Measurements from ENCODE around the gene QSOX1. TPM values are rescaled to one million over a fixed set of nuclear protein-coding genes. Genes with fewer than 3 reads are reported as not detected.

QSOX1 gene
- total RNA-seq, 4 donors from 2014 or later, result 34.9 to 72.3 (median 51.5) TPM

GRCh38 chr1:180152588-180152987 is 2.1 kb upstream of the QSOX1 start:
- Histone ChIP-seq H3K4me3 (no peak overlapping the region), H3K27ac (no peak overlapping the region), H3K36me3 (no peaks in the 10 kb centered on the region), H3K27me3 (no peaks in the 10 kb centered on the region), H3K4me1 (peaks cover 0 to 22% (median 3%) of the 10 kb centered on the region in 4 donors), H3K9me3 (no peaks in the 10 kb centered on the region)
- DNase-seq, result no peak
- TF ChIP-seq CTCF (IDR thresholded peaks at IDR 0.05) (no peak), POLR2A (IDR thresholded peaks at IDR 0.05) (no peak)

GRCh38 chr1:180153032-180153431 is 1.6 kb upstream of the QSOX1 start:
- H3K9me3 ChIP-seq, result no peaks in the 10 kb centered on the region
- TF ChIP-seq CTCF (IDR thresholded peaks at IDR 0.05), result no peak
- TF ChIP-seq POLR2A (IDR thresholded peaks at IDR 0.05), result no peak
- DNase-seq, result no peak
- H3K36me3 ChIP-seq, result no peaks in the 10 kb centered on the region
- H3K4me1 ChIP-seq, result peaks cover 0 to 26% (median 3%) of the 10 kb centered on the region in 4 donors
- no peak overlapping the region for H3K27ac ChIP-seq
- H3K27me3 ChIP-seq, result no peaks in the 10 kb centered on the region
- no peak overlapping the region for H3K4me3 ChIP-seq

- H3K27me3 ChIP-seq, result no peaks in the 10 kb centered on the region
- no peaks in the 10 kb centered on the region for H3K36me3 ChIP-seq
- peak overlapping the region; percentile 70 to 92 (median 87) for H3K27ac ChIP-seq
- H3K4me3 ChIP-seq, result peak overlapping the region; percentile 84 to 98 (median 92)
- peak in 1 of 2 donors; percentile 23 for TF ChIP-seq POLR2A (IDR thresholded peaks at IDR 0.05)
- TF ChIP-seq CTCF (IDR thresholded peaks at IDR 0.05), result no peak
- no peaks in the 10 kb centered on the region for H3K9me3 ChIP-seq
- DNase-seq, result no peak
- peaks cover 0 to 33% (median 3%) of the 10 kb centered on the region in 4 donors for H3K4me1 ChIP-seq
Observed at GRCh38 chr1:180154003-180154324, 705 bp upstream of the QSOX1 start.

GRCh38 chr1:180155182-180155682 is 563 bp downstream of the QSOX1 start:
- H3K9me3 ChIP-seq, result no peaks in the 10 kb centered on the region
- H3K4me1 ChIP-seq, result peaks cover 0 to 35% (median 3%) of the 10 kb centered on the region in 4 donors
- H3K36me3 ChIP-seq, result no peaks in the 10 kb centered on the region
- H3K27ac ChIP-seq, result peak overlapping the region; percentile 70 to 92 (median 87)
- H3K27me3 ChIP-seq, result no peaks in the 10 kb centered on the region
- TF ChIP-seq POLR2A (IDR thresholded peaks at IDR 0.05) (no peak), CTCF (IDR thresholded peaks at IDR 0.05) (no peak)
- DNase-seq, result peak; percentile 20 to 58 (median 47)
- peak overlapping the region; percentile 84 to 98 (median 92) for H3K4me3 ChIP-seq

- H3K27ac ChIP-seq, result peak overlapping the region in 2 of 4 donors; percentile 18 to 89
- peak in 1 of 3 donors; percentile 37 for DNase-seq
- peaks cover 0 to 35% (median 3%) of the 10 kb centered on the region in 4 donors for H3K4me1 ChIP-seq
- peak overlapping the region in 2 of 4 donors; percentile 92 to 93 for H3K4me3 ChIP-seq
- H3K36me3 ChIP-seq, result no peaks in the 10 kb centered on the region
- TF ChIP-seq POLR2A (IDR thresholded peaks at IDR 0.05) (no peak), CTCF (IDR thresholded peaks at IDR 0.05) (no peak)
- no peaks in the 10 kb centered on the region for H3K9me3 ChIP-seq
- no peaks in the 10 kb centered on the region for H3K27me3 ChIP-seq
Observed at GRCh38 chr1:180156201-180156600, 1.5 kb downstream of the QSOX1 start.

Measured in Peyer's patch (tissue), 4 donors.